Ovary (tissue), 9 donors: ENCODE data around the gene FOXL3. TPM values are rescaled to one million over a fixed set of nuclear protein-coding genes. Genes with fewer than 3 reads are reported as not detected.
"Not testable (repeated sequence)": the region's sequence is repeated elsewhere in the genome, so short reads cannot be mapped to it uniquely, and the experiment has no call there.

Experiments
- DNase-seq, 5 donors: peaks; one replicate each; pipeline ENCODE4 v3.0.0-alpha.2; 2019 to 2020
- H3K27ac ChIP-seq, 2 donors: fragments of 200-600 bp; one replicate each; pipeline versions ENCODE4 v1.5.1 to v1.8.0; 2019 to 2022
- H3K27me3 ChIP-seq: fragments of 200-600 bp; one replicate; pipeline ENCODE4 v1.8.0; 2022
- H3K36me3 ChIP-seq: fragments of 200-600 bp; sonication (generic); one replicate; pipeline ENCODE4 v1.5.1; 2019
- H3K4me1 ChIP-seq: one replicate; pipeline ENCODE4 v1.8.1; 2013; ENCODE audit warnings: mild to moderate bottlenecking, moderate library complexity; ENCODE audit not compliant: insufficient read depth
- H3K4me3 ChIP-seq: fragments of 200-600 bp; sonication (generic); one replicate; pipeline ENCODE4 v1.5.1; 2017
- H3K9me3 ChIP-seq, 2 donors: fragments of 200-600 bp in 1 of 2; sonication (generic) in 1 of 2; one replicate each; pipeline versions ENCODE4 v1.5.1 to v1.8.1; 2013 to 2019; ENCODE audit warnings: mild to moderate bottlenecking in 1 of 2, moderate library complexity in 1 of 2
- EP300 ChIP-seq: sonication (generic); formaldehyde crosslinking; IDR thresholded peaks from one replicate; pipeline ENCODE4 v1.6.1; 2017; ENCODE audit warnings: antibody characterized with exemption
- POLR2A ChIP-seq: fragments of 450-650 bp; IDR thresholded peaks from one replicate; pipeline ENCODE4 v1.6.1; 2017; ENCODE audit warnings: antibody characterized with exemption, mild to moderate bottlenecking, moderate library complexity
- WGBS, 3 donors: extraction: QIAGEN DNeasy Blood & Tissue Kit in 1 of 3; methylation state at CpG; one replicate each; pipeline versions ENCODE4 v1.1.5 to v1.1.7; 2013 to 2017; 5-methylcytosine and 5-hydroxymethylcytosine counted together
- intact Hi-C, 4 donors: fragments of 100-400 bp; cut with DNase I; formaldehyde crosslinking; loops; one replicate each; pipeline versions ENCODE4 v1.11.0 to v1.15.1; 2022 to 2023
- polyA plus RNA-seq, 2 donors: library from polyadenylated mRNA; stranded (reverse); fragments of 200-250 nt in 1 of 2; fragments of 350-450 nt in 1 of 2; fragmentation: Illumina TruSeq in 1 of 2; extraction: RNeasy Lipid Tissue Mini Kit (QIAGEN cat#74804) in 1 of 2; gene quantifications; one replicate each; pipeline ENCODE4 v1.2.3, GENCODE V29; 2013 to 2014
- total RNA-seq, 7 donors: library from RNA; depleted of rRNA in 2 of 7; stranded (reverse); fragments of >200 nt in 2 of 7; fragmentation: NEBNext Ultra II Directional in 3 of 7; extraction: Animal tissue kit (Norgen Biotek cat#: 25700) in 3 of 7; gene quantifications; one replicate each; pipeline versions ENCODE4 v1.1.0 to v1.2.4, GENCODE V29; 2016 to 2023
- TF ChIP-seq, protein P1 (sequence below), 3 donors: fragments of 450-650 bp in 2 of 3; fragments of 200-600 bp in 1 of 3; IDR thresholded peaks; one replicate each; pipeline versions ENCODE4 v1.5.1 to v1.8.0; 2016 to 2022; ENCODE audit warnings: antibody characterized with exemption in 3 of 3, mild to moderate bottlenecking in 1 of 3
- donor health status: DM: no; HTN: no; CAD: no; lungs with moderate emphysema.
- donor health status: DM: no; HTN: no; CAD: no.
- donor health status: Bipolar disorder and iron deficiency.
- donor health status: DM: yes; HTN: yes; CAD: no.
- donor health status: DM: no; HTN: no; CAD: no.
- donor health status: DM: yes; HTN: yes; CAD: no.

The FOXL3 gene
- total and polyA plus RNA-seq, 9 donors, result not detected

GRCh38 chr7:296373-296945 lies 6.5 kb downstream of the FOXL3 start:
- H3K4me3 ChIP-seq, result no peak overlapping the region
- TF ChIP-seq POLR2A (no peak), EP300 (no peak)
- TF ChIP-seq, protein P1, sequence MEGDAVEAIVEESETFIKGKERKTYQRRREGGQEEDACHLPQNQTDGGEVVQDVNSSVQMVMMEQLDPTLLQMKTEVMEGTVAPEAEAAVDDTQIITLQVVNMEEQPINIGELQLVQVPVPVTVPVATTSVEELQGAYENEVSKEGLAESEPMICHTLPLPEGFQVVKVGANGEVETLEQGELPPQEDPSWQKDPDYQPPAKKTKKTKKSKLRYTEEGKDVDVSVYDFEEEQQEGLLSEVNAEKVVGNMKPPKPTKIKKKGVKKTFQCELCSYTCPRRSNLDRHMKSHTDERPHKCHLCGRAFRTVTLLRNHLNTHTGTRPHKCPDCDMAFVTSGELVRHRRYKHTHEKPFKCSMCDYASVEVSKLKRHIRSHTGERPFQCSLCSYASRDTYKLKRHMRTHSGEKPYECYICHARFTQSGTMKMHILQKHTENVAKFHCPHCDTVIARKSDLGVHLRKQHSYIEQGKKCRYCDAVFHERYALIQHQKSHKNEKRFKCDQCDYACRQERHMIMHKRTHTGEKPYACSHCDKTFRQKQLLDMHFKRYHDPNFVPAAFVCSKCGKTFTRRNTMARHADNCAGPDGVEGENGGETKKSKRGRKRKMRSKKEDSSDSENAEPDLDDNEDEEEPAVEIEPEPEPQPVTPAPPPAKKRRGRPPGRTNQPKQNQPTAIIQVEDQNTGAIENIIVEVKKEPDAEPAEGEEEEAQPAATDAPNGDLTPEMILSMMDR (IDR thresholded peaks at IDR 0.05), result no peak
- H3K27me3 ChIP-seq, result no peaks in the 10 kb centered on the region
- intact Hi-C loops, result no loop called here
- no peaks in the 10 kb centered on the region for H3K36me3 ChIP-seq
- no peak overlapping the region for H3K27ac ChIP-seq
- peak in 1 of 5 donors; percentile 5 for DNase-seq
- H3K9me3 ChIP-seq, result no peaks in the 10 kb centered on the region
- 90 to 91% (median 90%) methylated on average over 15 to 20 of the region's 20 CpGs for WGBS, 3 donors
- H3K4me1 ChIP-seq, result peaks cover 2% of the 10 kb centered on the region

- H3K4me3 ChIP-seq, H3K27ac ChIP-seq, intact Hi-C loops, H3K36me3 ChIP-seq, DNase-seq, H3K27me3 ChIP-seq, H3K4me1 ChIP-seq, H3K9me3 ChIP-seq: not testable (repeated sequence)
- 79 to 90% (median 85%) methylated on average over 17 to 24 of the region's 24 CpGs for WGBS, 3 donors
These were observed 7.2 kb downstream of the FOXL3 start for GRCh38 chr7:297141-297540.

DNA sequence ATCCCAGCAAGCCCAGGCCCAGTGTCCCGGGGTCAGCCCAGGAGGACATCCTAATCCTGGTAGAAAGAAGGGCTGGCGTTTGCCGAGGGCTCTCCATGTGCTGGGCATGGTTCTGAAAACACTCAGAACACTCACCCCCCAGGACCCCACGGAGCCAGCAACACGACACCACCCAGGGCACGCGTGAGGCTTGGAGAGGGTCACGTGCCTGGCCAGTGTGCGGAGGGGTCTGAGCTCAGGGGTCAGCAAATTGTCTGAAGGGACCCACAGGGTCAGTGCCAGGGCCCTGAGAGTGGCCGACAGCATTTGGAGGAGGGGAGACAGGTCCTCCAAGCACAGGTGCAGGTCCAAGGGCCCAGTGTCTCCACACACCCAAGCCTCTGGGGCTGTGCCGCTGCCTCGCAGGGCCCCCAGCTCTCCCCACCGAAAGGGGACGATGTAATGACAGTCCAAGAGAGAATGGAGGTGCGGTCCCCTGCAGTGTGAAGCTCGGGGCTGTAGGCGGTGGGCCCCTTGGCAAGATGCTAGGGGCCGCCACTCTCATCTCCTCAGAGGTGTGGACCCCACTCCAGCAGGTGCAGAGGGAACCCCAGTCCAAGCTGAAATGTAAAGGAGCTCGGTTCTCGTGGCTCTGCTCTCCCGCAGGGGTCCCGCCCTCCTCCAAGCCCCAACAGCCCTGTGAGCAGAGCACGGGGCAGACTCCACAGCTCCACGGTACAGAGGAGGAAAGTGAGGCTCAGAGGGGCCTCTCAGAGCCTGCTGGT lies 7.8 kb downstream of the FOXL3 start:
- peaks cover 2% of the 10 kb centered on the region for H3K4me1 ChIP-seq
- peak in 1 of 5 donors; percentile 5 for DNase-seq
- no peaks in the 10 kb centered on the region for H3K36me3 ChIP-seq
- TF ChIP-seq, protein P1 (IDR thresholded peaks at IDR 0.05), result no peak
- no peak for TF ChIP-seq POLR2A
- no peak for TF ChIP-seq EP300
- no peak overlapping the region for H3K4me3 ChIP-seq
- no peak overlapping the region for H3K27ac ChIP-seq
- intact Hi-C loops, result no loop called here
- H3K27me3 ChIP-seq, result no peaks in the 10 kb centered on the region
- 85 to 86% (median 86%) methylated on average over 16 to 24 of the region's 24 CpGs for WGBS, 3 donors
- no peaks in the 10 kb centered on the region for H3K9me3 ChIP-seq

GRCh38 chr7:298375-298702 lies 8.4 kb downstream of the FOXL3 start:
- peaks cover 2% of the 10 kb centered on the region for H3K4me1 ChIP-seq
- H3K27ac ChIP-seq, result no peak overlapping the region
- no peaks in the 10 kb centered on the region for H3K9me3 ChIP-seq
- no peak overlapping the region for H3K4me3 ChIP-seq
- intact Hi-C loops, result no loop called here
- 70 to 73% (median 73%) methylated on average over 15 of the region's 15 CpGs for WGBS, 3 donors
- TF ChIP-seq, protein P1 (IDR thresholded peaks at IDR 0.05), result no peak
- TF ChIP-seq POLR2A (no peak), EP300 (no peak)
- no peaks in the 10 kb centered on the region for H3K36me3 ChIP-seq
- DNase-seq, result peak in 1 of 5 donors; percentile 10
- no peaks in the 10 kb centered on the region for H3K27me3 ChIP-seq

DNA sequence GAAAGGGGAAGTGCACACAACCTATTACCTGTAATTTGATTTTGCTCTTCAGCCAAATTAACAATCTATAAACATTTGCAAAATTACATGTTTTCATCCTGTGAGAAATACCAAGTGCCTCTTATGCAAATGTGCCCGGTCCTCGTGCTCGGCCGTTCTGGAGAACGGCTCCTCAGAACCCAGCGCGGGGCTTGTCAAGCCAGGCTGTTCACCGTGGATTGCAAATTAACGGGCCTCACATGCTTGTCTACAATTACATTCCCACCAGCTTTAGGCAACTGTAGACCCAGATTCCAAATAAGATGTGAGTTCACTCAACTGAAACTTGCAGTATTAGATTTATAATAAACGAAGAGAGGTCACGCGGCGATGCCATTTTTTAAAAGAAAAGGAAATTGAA lies 8.8 kb downstream of the FOXL3 start:
- H3K4me1 ChIP-seq, result peaks cover 2% of the 10 kb centered on the region
- intact Hi-C loops, result no loop called here
- no peaks in the 10 kb centered on the region for H3K36me3 ChIP-seq
- H3K9me3 ChIP-seq, result no peaks in the 10 kb centered on the region
- no peak for DNase-seq
- H3K27me3 ChIP-seq, result no peaks in the 10 kb centered on the region
- 78 to 84% (median 82%) methylated on average over 13 of the region's 13 CpGs for WGBS, 3 donors
- H3K27ac ChIP-seq, result no peak overlapping the region
- TF ChIP-seq POLR2A (no peak), EP300 (no peak)
- TF ChIP-seq, protein P1 (IDR thresholded peaks at IDR 0.05), result no peak
- H3K4me3 ChIP-seq, result no peak overlapping the region
